Breast epithelium (tissue), 3 donors: ENCODE data around the gene DNMBP.
"Not testable (repeated sequence)": the region's sequence is repeated elsewhere in the genome, so short reads cannot be mapped to it uniquely, and the experiment has no call there.

Experiments
- POLR2A ChIP-seq: fragments of 450-650 bp; IDR thresholded peaks from one replicate; pipeline ENCODE4 v1.6.1; 2016; ENCODE audit warnings: antibody characterized with exemption, mild to moderate bottlenecking, moderate library complexity
- POLR2AphosphoS5 ChIP-seq, 3 donors: sonication (generic); formaldehyde crosslinking; IDR thresholded peaks; one replicate each; pipeline ENCODE4 v1.6.1; 2017; ENCODE audit warnings: antibody characterized with exemption in 3 of 3
- TF ChIP-seq, protein P1 (sequence below), 3 donors: fragments of 450-650 bp; IDR thresholded peaks; one replicate each; pipeline ENCODE4 v1.5.1; 2016 to 2017; ENCODE audit warnings: antibody characterized with exemption in 3 of 3, mild to moderate bottlenecking in 3 of 3, moderate library complexity in 3 of 3

DNA sequence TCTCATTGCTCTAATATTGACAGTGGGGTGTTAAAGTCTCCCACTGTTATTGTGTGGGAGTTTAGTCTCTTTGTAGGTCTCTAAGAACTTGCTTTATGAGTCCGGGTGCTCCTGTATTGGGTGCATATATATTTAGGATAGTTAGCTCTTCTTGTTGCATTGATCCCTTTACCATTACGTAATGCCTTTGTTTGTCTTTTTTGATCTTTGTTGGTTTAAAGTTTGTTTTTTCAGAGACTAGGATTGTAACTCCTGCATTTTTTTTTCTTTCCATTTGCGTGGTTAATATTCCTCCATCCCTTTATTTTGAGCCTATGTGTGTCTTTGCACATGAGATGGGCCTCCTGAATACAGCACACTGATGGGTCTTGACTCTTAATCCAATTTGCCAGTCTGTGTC, 142.5 kb downstream of the DNMBP start:
- TF ChIP-seq, protein P1, sequence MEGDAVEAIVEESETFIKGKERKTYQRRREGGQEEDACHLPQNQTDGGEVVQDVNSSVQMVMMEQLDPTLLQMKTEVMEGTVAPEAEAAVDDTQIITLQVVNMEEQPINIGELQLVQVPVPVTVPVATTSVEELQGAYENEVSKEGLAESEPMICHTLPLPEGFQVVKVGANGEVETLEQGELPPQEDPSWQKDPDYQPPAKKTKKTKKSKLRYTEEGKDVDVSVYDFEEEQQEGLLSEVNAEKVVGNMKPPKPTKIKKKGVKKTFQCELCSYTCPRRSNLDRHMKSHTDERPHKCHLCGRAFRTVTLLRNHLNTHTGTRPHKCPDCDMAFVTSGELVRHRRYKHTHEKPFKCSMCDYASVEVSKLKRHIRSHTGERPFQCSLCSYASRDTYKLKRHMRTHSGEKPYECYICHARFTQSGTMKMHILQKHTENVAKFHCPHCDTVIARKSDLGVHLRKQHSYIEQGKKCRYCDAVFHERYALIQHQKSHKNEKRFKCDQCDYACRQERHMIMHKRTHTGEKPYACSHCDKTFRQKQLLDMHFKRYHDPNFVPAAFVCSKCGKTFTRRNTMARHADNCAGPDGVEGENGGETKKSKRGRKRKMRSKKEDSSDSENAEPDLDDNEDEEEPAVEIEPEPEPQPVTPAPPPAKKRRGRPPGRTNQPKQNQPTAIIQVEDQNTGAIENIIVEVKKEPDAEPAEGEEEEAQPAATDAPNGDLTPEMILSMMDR (IDR thresholded peaks at IDR 0.05): not testable (repeated sequence)
- not testable (repeated sequence) for TF ChIP-seq POLR2A; POLR2AphosphoS5 (IDR thresholded peaks at IDR 0.05)
